AG09319 (cell line): ENCODE data around the gene TMEM53.

ENCODE experiments used
- DNase-seq: peaks from one replicate; pipeline ENCODE4 v3.0.0-alpha.2; 2010; ENCODE audit warnings: low read depth; ENCODE audit errors: extremely low read depth
- TF ChIP-seq, protein P1 (sequence below): IDR thresholded peaks from 2 replicates; pipeline ENCODE4 v1.5.1; 2011; ENCODE audit warnings: low read depth, mild to moderate bottlenecking, inconsistent platforms, low read length, moderate library complexity

The TMEM53 gene

DNA sequence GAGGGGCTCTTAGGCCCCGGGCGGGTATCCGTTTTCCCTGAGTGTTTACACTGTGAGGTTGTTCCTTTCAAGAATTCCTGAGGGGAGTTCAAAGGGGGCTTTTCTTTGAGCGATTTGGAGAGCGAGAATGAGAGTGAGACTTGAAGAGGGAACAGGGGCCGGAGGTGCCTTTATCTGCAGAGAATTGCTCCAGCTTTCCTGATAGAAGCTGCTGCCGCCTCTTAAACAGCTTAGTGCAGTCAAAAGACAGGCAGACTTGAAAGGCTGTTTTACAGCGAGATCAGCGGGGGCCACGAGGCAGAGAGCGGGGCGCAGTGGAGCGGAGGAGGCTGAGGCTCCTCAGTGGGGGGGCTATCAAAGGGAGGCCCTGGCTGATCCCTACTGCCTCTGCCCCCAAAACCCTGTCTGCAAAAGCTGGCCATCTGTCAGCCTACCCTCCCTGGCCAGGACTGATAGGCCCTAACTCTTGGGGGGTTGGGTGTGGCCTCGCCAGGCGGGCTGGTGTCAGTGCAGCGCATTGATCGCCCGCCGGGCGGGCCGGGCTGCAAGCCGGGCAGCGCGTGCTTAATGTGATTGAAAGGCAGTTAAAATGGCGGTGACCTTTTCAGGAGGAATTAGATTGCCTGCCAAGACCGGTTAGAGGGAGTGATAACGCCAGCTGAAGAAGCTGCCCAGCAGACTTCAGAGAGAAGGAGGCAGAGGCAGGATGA, 36.4 kb downstream of the TMEM53 start:
- DNase-seq = no peak
- TF ChIP-seq, protein P1, sequence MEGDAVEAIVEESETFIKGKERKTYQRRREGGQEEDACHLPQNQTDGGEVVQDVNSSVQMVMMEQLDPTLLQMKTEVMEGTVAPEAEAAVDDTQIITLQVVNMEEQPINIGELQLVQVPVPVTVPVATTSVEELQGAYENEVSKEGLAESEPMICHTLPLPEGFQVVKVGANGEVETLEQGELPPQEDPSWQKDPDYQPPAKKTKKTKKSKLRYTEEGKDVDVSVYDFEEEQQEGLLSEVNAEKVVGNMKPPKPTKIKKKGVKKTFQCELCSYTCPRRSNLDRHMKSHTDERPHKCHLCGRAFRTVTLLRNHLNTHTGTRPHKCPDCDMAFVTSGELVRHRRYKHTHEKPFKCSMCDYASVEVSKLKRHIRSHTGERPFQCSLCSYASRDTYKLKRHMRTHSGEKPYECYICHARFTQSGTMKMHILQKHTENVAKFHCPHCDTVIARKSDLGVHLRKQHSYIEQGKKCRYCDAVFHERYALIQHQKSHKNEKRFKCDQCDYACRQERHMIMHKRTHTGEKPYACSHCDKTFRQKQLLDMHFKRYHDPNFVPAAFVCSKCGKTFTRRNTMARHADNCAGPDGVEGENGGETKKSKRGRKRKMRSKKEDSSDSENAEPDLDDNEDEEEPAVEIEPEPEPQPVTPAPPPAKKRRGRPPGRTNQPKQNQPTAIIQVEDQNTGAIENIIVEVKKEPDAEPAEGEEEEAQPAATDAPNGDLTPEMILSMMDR = no peak

DNA sequence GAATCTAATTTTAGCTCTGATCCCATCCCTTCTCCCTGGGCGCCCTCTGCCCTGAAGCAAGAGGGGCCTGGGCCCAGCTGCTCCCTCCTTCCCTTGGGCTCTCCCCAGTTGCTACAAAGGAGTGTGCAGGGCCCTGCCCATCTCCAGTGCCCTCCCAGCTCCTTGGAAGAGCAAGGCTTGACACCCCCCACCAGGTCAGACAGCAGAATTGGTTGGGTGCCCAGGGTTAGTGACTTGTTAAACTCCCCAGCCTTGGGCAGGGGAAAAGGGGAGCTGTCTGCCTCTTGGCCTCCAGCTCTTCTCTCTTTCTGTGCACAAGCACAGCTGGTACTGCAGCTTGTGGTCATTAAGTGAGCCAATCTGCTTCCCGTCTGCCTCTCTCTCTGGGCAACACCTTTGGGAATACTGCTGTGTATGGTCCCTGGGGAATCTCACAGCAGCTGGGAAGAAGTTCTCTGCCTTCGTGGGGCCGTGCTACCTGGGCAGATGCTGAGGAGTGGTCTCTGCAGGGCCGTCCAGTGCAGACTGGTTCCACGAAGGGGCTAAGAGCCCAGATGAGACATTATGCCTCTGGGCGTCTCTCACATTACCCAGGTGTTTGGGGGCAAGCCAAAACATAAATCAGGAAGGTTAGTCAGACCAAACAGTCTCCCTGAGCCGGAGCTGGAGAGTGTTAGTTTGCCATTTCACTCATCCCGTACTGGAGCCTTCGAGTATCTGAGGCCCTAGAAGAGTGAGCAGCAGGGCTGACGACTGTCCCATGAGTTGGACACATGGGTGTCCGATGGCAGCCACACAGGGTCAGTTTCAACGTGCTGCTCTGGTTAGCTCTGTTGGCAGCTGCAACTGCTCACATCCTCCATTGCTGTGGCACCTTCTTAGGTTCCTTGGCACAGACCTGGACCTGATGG, 37.3 kb downstream of the TMEM53 start:
- TF ChIP-seq, protein P1 = no peak
- no peak for DNase-seq

DNA sequence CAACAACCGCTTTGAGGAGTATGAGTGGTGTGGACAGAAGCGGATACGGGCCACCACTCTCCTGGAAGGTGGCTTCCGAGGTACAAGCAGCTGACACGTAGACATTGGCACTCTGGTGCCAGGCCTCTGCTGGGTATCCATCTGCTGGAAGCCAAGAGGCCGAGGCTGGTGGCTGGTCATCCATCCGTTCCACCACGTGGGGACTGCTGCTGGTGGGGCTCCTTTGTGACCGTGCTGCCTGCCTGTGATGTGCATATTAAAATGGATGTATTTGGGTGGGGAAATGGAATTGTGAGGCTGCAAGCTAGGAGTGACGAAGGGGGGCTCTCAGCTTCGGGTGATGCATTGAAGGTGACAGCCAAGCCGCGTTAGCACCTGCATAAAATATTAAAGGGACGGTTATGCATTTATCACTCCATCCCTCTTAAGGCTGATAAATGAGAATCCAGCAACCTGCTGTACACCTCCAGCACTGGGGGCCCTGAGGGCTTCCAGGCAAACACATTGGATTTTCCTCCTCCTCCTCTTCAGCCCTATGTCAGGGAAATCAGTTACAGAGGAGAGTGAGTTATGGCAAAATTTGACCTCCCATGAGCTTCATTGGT, 38.1 kb downstream of the TMEM53 start:
- TF ChIP-seq, protein P1 = no peak
- no peak for DNase-seq

DNA sequence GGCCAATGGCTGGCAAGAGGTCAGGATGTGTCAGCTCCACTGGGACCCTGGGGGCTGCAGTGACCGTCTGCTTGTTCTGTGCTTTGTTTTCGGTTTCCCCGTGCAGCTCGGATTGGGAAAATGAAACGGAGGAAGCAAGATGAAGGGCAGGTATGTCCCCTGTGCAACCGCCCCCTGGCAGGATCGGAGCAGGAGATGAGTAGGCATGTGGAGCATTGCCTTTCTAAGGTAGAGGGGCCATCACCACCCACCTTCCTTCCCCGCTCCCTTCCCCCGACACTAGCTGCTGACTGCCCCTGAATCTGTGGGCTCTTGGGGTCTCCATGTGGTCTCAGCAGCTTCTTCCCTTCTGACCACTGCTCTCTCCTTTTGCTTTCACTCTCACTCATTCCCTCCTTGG, 38.8 kb downstream of the TMEM53 start:
- DNase-seq = no peak
- TF ChIP-seq, protein P1 = no peak

DNA sequence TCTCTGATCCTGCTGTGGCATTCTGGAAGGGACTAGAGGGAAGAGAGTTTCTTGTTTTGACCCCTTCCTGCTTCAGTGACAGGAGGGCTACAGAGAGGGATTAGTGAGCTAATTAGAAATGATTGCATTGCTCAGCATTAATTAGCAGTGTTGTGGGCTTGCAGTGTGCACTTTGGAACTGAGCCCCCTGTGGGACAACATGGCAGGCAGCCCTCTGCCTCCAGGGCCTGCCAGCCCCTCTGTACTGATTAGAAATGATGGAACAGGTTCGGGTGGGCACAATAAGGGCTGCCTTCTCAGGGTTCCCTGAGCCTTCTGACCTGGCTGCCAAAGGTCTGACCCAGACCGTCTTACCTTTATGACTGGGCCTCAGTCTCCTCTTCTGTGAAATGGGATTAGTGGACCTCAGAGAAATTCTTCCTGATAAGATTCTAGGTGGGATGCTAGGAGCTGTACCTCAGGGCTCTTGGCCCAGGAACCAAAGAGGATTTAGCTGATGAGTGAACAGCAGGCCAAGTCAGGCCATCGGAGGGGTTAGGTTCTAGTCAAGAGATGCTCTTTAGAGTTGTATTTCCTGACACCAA, 39.6 kb downstream of the TMEM53 start:
- TF ChIP-seq, protein P1 = no peak
- DNase-seq = no peak

DNA sequence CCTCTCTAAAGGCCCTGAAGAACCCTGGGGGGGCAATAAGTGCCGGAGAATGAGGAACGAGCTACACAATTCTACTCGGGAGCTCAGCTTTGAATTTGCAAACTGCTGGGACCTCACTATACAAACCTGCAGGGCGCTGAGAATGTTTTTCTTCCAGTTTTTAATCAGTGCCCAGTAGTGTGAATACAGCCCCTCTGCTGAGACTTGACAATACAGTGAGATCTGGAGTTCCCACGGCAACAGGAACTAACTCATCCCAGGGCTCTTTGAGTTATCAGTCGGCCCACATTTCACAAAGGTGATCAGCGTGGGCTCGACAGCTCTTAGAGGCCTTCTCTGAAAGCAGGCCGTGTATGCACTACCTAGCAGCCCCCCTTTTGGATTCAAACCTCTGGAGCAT, 41.7 kb downstream of the TMEM53 start:
- TF ChIP-seq, protein P1 = no peak
- no peak for DNase-seq
